HG02885 (cell line): ENCODE data around the gene DLX1.
"Not testable (repeated sequence)": the region's sequence is repeated elsewhere in the genome, so short reads cannot be mapped to it uniquely, and the experiment has no call there.

Experiments used
- ATAC-seq: cut with Tn5 transposase; IDR thresholded peaks from one replicate; pipeline ENCODE4 v1.9.1; 2021; ENCODE audit warnings: mild to moderate bottlenecking; ENCODE audit not compliant: unreplicated experiment, poor library complexity

Gene DLX1

GRCh38 chr2:172085460-172086159, at the start of gene DLX1:
Gene DLX1, plus strand, starts transcription at chr2:172085507. Its CDS starts 171 bp downstream, at chr2:172085678.
- peak; percentile 4 for ATAC-seq

GRCh38 chr2:172038121-172038520, 47.2 kb upstream of the DLX1 start:
- no peak for ATAC-seq

GRCh38 chr2:172038604-172039003, 46.7 kb upstream of the DLX1 start:
- ATAC-seq, result no peak

GRCh38 chr2:172039011-172039704, 46.1 kb upstream of the DLX1 start:
- ATAC-seq, result no peak

- no peak for ATAC-seq
Observed at GRCh38 chr2:172040311-172040710, 45.0 kb upstream of the DLX1 start.

GRCh38 chr2:172046080-172046678, 39.1 kb upstream of the DLX1 start:
- no peak for ATAC-seq

- ATAC-seq, result no peak
Observed at GRCh38 chr2:172046866-172047565, 38.3 kb upstream of the DLX1 start.

- ATAC-seq, result no peak
Observed at GRCh38 chr2:172047566-172048507, 37.5 kb upstream of the DLX1 start.

- no peak for ATAC-seq
Observed at GRCh38 chr2:172048508-172049503, 36.5 kb upstream of the DLX1 start.

- ATAC-seq, result no peak
Observed at GRCh38 chr2:172049567-172050120, 35.7 kb upstream of the DLX1 start.

- no peak for ATAC-seq
Observed at GRCh38 chr2:172050479-172051125, 34.7 kb upstream of the DLX1 start.

GRCh38 chr2:172052000-172052983, 33.0 kb upstream of the DLX1 start:
- no peak for ATAC-seq

GRCh38 chr2:172053486-172053885, 31.8 kb upstream of the DLX1 start:
- no peak for ATAC-seq

- ATAC-seq, result no peak
Observed at GRCh38 chr2:172056293-172056692, 29.0 kb upstream of the DLX1 start.

- ATAC-seq, result no peak
Observed at GRCh38 chr2:172058660-172059059, 26.6 kb upstream of the DLX1 start.

GRCh38 chr2:172060118-172060517, 25.2 kb upstream of the DLX1 start:
- ATAC-seq, result not testable (repeated sequence)
